CD14-positive monocyte (primary cell): Measurements from ENCODE around the gene FNDC3B. TPM values are rescaled to one million over a fixed set of nuclear protein-coding genes. Genes with fewer than 3 reads are reported as not detected.

ENCODE experiments used
- DNase-seq, 3 donors: peaks; one replicate each; pipeline ENCODE4 v3.0.0-alpha.2; 2011 to 2022
- H2AFZ ChIP-seq: 2 replicates; pipeline ENCODE4 v1.6.0; 2012; ENCODE audit warnings: mild to moderate bottlenecking, low read depth, low read length, inconsistent platforms; ENCODE audit not compliant: insufficient read depth, poor library complexity, severe bottlenecking
- H3K27ac ChIP-seq, 2 donors: 1 replicate in 1 of 2; 2 replicates in 1 of 2; pipeline ENCODE4 v1.5.1; 2012 to 2013; ENCODE audit warnings: low read length in 2 of 2, control low read depth in 1 of 2, inconsistent platforms in 1 of 2, low read depth in 1 of 2, mild to moderate bottlenecking in 1 of 2
- H3K27me3 ChIP-seq, 2 donors: one replicate each; pipeline versions ENCODE4 v1.6.0 to v1.6.1; 2011 to 2013; ENCODE audit warnings: low read length in 2 of 2; ENCODE audit not compliant: control insufficient read depth in 2 of 2, insufficient read depth in 2 of 2
- H3K36me3 ChIP-seq, 2 donors: replicated peaks in 1 of 2; 1 replicate in 1 of 2; 2 replicates in 1 of 2; pipeline versions ENCODE4 v1.5.1 to v1.6.1; 2012 to 2013; ENCODE audit warnings: low read length in 2 of 2, control low read depth in 1 of 2, inconsistent platforms in 1 of 2, mild to moderate bottlenecking in 1 of 2; ENCODE audit not compliant: insufficient read depth in 2 of 2, control insufficient read depth in 1 of 2
- H3K4me1 ChIP-seq, 2 donors: 1 replicate in 1 of 2; 2 replicates in 1 of 2; pipeline versions ENCODE4 v1.5.1 to v1.6.1; 2012 to 2013; ENCODE audit warnings: low read length in 2 of 2, control low read depth in 1 of 2, inconsistent platforms in 1 of 2, mild to moderate bottlenecking in 1 of 2, moderate library complexity in 1 of 2; ENCODE audit not compliant: insufficient read depth in 2 of 2, control insufficient read depth in 1 of 2
- H3K4me2 ChIP-seq: replicated peaks from 2 replicates; pipeline ENCODE3; 2012; ENCODE audit warnings: low read length, moderate library complexity, mild to moderate bottlenecking; ENCODE audit not compliant: poor library complexity, severe bottlenecking; ENCODE audit errors: extremely low read depth
- H3K4me3 ChIP-seq, 3 experiments: fragments of 200-600 bp in 1 of 3; sonication (generic) in 1 of 3; replicated peaks in 1 of 3; 1 replicate in 2 of 3; 2 replicates in 1 of 3; pipeline ENCODE4 v1.5.1; 2011 to 2013; ENCODE audit warnings: low read length in 3 of 3, mild to moderate bottlenecking in 3 of 3, control low read depth in 2 of 3, low read depth in 2 of 3, inconsistent platforms in 1 of 3, moderate library complexity in 1 of 3
- H3K79me2 ChIP-seq: 2 replicates; pipeline ENCODE4 v1.6.0; 2012; ENCODE audit warnings: mild to moderate bottlenecking, control low read depth, inconsistent platforms, low read length, moderate library complexity; ENCODE audit not compliant: insufficient read depth
- H3K9ac ChIP-seq: 2 replicates; pipeline ENCODE4 v1.6.0; 2017; ENCODE audit warnings: low read length, mild to moderate bottlenecking; ENCODE audit not compliant: insufficient read depth, poor library complexity, severe bottlenecking
- H3K9me3 ChIP-seq, 2 donors: replicated peaks in 1 of 2; 1 replicate in 1 of 2; 2 replicates in 1 of 2; pipeline versions ENCODE4 v1.5.1 to v1.6.1; 2012 to 2013; ENCODE audit warnings: low read length in 2 of 2, control low read depth in 1 of 2; ENCODE audit not compliant: control insufficient read depth in 1 of 2, insufficient read depth in 1 of 2
- H4K20me1 ChIP-seq: 2 replicates; pipeline ENCODE4 v1.6.0; 2012; ENCODE audit warnings: mild to moderate bottlenecking, low read length, control low read depth, moderate library complexity; ENCODE audit not compliant: insufficient read depth
- H3K27ac Mint-ChIP-seq, 7 donors: one replicate each; pipeline ENCODE4 v1.8.0; 2020; ENCODE audit warnings: mild to moderate bottlenecking in 7 of 7, mixed read lengths in 7 of 7, moderate library complexity in 6 of 7, inconsistent platforms in 2 of 7
- H3K27me3 Mint-ChIP-seq, 3 donors: one replicate each; pipeline ENCODE4 v1.8.0; 2021 to 2022; ENCODE audit warnings: low read depth in 3 of 3, mild to moderate bottlenecking in 3 of 3, mixed read lengths in 3 of 3, moderate library complexity in 3 of 3, inconsistent platforms in 1 of 3
- H3K36me3 Mint-ChIP-seq, 2 donors: one replicate each; pipeline ENCODE4 v1.8.0; 2020; ENCODE audit warnings: mixed read lengths in 2 of 2, inconsistent platforms in 1 of 2, mild to moderate bottlenecking in 1 of 2
- H3K4me1 Mint-ChIP-seq: one replicate; pipeline ENCODE4 v1.8.0; 2020; ENCODE audit warnings: mild to moderate bottlenecking, mixed read lengths
- H3K4me3 Mint-ChIP-seq, 2 donors: one replicate each; pipeline ENCODE4 v1.8.0; 2020; ENCODE audit warnings: mild to moderate bottlenecking in 2 of 2, mixed read lengths in 2 of 2, moderate library complexity in 1 of 2
- H3K9me3 Mint-ChIP-seq, 7 donors: one replicate each; pipeline ENCODE4 v1.8.0; 2020 to 2022; ENCODE audit warnings: mixed read lengths in 7 of 7, mild to moderate bottlenecking in 6 of 7, moderate library complexity in 6 of 7, inconsistent platforms in 2 of 7
- WGBS: methylation state at CpG from one replicate; pipeline ENCODE4 v1.1.5; 2013; ENCODE audit warnings: missing lambda C conversion rate; ENCODE audit not compliant: insufficient coverage; 5-methylcytosine and 5-hydroxymethylcytosine counted together
- intact Hi-C, 2 donors: fragments of 100-400 bp; cut with micrococcal nuclease; formaldehyde crosslinking; loops; one replicate each; pipeline versions ENCODE4 v1.15.0 to v1.15.1; 2023
- polyA plus RNA-seq, 3 donors: library from polyadenylated mRNA; depleted of rRNA in 1 of 3; unstranded in 2 of 3; stranded (reverse) in 1 of 3; fragments of 300-500 nt in 2 of 3; fragments of >200 nt in 1 of 3; fragmentation: Illumina TruSeq in 2 of 3; gene quantifications; 1 replicate in 2 of 3; 2 replicates in 1 of 3; pipeline ENCODE4 v1.2.3, GENCODE V29; 2012 to 2021
- TF ChIP-seq, protein P1 (sequence below): fragments of 200-600 bp; IDR thresholded peaks from one replicate; pipeline ENCODE4 v1.8.0; 2022; ENCODE audit warnings: antibody characterized with exemption, mild to moderate bottlenecking

The FNDC3B gene
- polyA plus RNA-seq, 3 donors = 19.6 to 36.1 (median 25.7) TPM

- peaks cover 18 to 29% of the 10 kb centered on the region in 2 donors for H3K36me3 Mint-ChIP-seq
- Histone ChIP-seq H3K4me2 (peak overlapping the region; percentile 23), H3K9me3 (no peaks in the 10 kb centered on the region), H3K27me3 (no peaks in the 10 kb centered on the region), H3K9ac (peak overlapping the region; percentile 28), H3K79me2 (peaks cover 100% of the 10 kb centered on the region), H2AFZ (no peak overlapping the region), H3K27ac (peak overlapping the region; percentile 65 to 82), H4K20me1 (peaks cover 40% of the 10 kb centered on the region), H3K4me1 (peaks cover 39 to 52% of the 10 kb centered on the region in 2 donors), H3K36me3 (no peaks in the 10 kb centered on the region), H3K4me3 (peak overlapping the region in 1 of 3 experiments; percentile 33)
- H3K9me3 Mint-ChIP-seq = no peaks in the 10 kb centered on the region
- TF ChIP-seq, protein P1, sequence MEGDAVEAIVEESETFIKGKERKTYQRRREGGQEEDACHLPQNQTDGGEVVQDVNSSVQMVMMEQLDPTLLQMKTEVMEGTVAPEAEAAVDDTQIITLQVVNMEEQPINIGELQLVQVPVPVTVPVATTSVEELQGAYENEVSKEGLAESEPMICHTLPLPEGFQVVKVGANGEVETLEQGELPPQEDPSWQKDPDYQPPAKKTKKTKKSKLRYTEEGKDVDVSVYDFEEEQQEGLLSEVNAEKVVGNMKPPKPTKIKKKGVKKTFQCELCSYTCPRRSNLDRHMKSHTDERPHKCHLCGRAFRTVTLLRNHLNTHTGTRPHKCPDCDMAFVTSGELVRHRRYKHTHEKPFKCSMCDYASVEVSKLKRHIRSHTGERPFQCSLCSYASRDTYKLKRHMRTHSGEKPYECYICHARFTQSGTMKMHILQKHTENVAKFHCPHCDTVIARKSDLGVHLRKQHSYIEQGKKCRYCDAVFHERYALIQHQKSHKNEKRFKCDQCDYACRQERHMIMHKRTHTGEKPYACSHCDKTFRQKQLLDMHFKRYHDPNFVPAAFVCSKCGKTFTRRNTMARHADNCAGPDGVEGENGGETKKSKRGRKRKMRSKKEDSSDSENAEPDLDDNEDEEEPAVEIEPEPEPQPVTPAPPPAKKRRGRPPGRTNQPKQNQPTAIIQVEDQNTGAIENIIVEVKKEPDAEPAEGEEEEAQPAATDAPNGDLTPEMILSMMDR = no peak
- H3K27me3 Mint-ChIP-seq = peaks cover 0 to 2% (median 0%) of the 10 kb centered on the region in 3 donors
- H3K27ac Mint-ChIP-seq = peak overlapping the region; percentile 90 to 96 (median 94)
- H3K4me1 Mint-ChIP-seq = peaks cover 68% of the 10 kb centered on the region
- 65% methylated on average over 5 of the region's 7 CpGs for WGBS
- peak in 1 of 3 donors; percentile 28 for DNase-seq
- intact Hi-C loops = no loop called here
- H3K4me3 Mint-ChIP-seq = peak overlapping the region; percentile 55 to 76
Observed at GRCh38 chr3:172152874-172153273, 113.5 kb downstream of the FNDC3B start.

- H3K27me3 Mint-ChIP-seq = peaks cover 0 to 2% (median 0%) of the 10 kb centered on the region in 3 donors
- peaks cover 64% of the 10 kb centered on the region for H3K4me1 Mint-ChIP-seq
Observed at GRCh38 chr3:172153335-172153861, 114.0 kb downstream of the FNDC3B start.

More at GRCh38 chr3:172153335-172153861, 114.0 kb downstream of the FNDC3B start:
- Histone ChIP-seq H3K4me1 (peaks cover 35 to 46% of the 10 kb centered on the region in 2 donors), H2AFZ (no peak overlapping the region), H4K20me1 (peaks cover 40% of the 10 kb centered on the region), H3K9ac (peak overlapping the region; percentile 28), H3K27ac (peak overlapping the region; percentile 65 to 82), H3K4me3 (peak overlapping the region in 1 of 3 experiments; percentile 33), H3K9me3 (no peaks in the 10 kb centered on the region), H3K36me3 (no peaks in the 10 kb centered on the region), H3K27me3 (no peaks in the 10 kb centered on the region), H3K4me2 (peak overlapping the region; percentile 23), H3K79me2 (peaks cover 100% of the 10 kb centered on the region)
- Mint-ChIP-seq H3K9me3 (no peaks in the 10 kb centered on the region), H3K27ac (peak overlapping the region; percentile 90 to 96 (median 94)), H3K4me3 (peak overlapping the region; percentile 55 to 76), H3K36me3 (peaks cover 21 to 29% of the 10 kb centered on the region in 2 donors)
- TF ChIP-seq, protein P1 = no peak
- WGBS = 0% methylated on average over 4 of the region's 8 CpGs
- peak; percentile 84 to 94 (median 92) for DNase-seq
- intact Hi-C loops = no loop called here
